ENCODE data around the gene ZBED2.

ZBED2 gene

DNA sequence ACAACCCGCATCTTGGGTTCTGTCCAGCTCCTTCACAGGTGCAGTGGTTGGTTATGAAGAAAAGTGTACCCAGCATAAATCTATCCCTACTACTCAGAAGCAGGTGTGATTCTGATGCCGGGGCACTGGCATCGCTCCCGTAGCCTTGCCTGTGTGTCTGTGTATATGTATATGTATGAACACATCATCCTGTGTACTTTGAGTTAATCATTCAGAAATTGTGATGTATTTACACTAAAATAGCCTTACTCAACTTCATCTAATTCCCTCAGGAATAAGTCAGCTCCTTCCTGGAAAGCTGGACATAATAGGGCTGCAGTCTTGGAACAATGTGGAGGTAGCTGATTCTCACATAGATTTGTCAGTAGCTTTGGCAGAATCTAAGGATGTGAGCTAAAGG lies 6.7 kb upstream of the ZBED2 start:
- DNase-seq = no peak

DNA sequence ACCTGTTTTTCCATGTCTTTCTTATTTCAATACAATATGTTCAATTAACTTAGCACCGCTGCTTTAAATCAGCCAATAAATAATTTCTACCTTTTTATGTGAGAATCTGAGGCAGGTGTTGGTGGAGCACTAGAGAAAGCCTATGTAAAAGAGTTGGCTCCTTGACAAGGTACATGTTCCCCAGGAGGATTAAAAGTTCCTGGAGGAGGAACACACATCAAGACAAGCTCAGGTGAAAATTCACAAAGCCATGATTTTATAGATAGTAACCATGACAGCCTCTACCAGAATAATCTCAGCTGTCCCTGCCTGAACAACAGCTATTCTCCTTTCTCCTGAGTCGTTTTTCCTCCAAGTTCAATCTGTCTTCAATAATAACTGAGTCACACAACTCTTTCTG lies 3.4 kb upstream of the ZBED2 start:
- DNase-seq = no peak

DNA sequence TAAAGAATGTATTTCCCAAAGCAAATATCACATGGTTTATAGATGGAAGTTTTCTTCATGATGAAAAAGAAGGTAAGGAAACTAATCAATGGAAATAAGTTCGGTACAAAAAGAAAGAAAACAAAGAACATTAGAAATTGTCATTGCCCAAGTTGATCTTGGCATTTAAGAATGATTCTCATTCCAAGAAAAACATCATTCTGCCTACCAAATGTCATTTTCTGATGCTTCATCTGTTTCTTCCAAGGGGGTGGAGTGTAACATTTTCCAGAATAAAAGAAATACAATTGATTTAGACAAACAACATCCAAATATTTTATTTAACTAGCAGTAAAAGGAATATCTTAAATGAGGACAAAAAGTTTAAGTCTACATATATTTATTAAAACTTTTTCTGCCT lies 3.0 kb upstream of the ZBED2 start:
- DNase-seq = no peak

DNA sequence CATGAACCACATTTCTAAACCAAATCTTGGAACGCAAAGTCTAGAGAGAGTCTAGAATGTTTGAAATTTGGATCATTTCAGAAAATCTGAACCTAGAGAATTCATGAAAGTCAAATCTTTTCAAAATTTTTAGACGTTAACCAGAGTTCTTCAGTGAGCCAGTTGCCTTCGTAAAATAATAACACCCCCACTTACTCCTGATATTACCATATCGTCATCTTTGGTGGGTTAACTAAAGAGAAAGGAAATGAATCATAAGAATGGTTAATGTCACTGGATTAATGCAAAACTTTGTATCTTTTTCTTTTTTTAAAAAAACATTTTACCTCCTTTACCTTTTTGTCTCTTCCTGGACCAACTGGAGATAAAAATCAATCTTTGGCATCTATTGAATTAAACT lies 1.2 kb upstream of the ZBED2 start:
- no peak for DNase-seq

DNA sequence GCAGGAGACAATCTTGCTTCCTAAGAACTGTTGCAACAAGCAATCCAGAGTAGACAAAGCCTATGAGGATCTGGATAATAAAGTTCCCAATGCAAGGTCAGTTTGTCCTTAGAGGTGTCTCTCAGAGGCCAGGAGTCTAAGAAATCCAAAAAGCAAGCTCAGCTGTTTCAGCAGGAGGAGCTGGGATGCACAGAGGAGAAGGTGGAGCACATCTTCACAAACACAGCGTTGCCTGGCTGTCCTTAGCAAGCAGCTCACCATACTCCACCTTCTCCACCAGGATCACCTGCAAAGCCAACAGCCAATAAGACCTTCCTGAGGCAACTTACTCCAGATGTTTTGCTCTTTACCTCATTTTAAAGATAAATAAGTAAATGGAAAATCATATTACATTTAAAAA lies 365 bp downstream of the ZBED2 start:
- DNase-seq = no peak

DNA sequence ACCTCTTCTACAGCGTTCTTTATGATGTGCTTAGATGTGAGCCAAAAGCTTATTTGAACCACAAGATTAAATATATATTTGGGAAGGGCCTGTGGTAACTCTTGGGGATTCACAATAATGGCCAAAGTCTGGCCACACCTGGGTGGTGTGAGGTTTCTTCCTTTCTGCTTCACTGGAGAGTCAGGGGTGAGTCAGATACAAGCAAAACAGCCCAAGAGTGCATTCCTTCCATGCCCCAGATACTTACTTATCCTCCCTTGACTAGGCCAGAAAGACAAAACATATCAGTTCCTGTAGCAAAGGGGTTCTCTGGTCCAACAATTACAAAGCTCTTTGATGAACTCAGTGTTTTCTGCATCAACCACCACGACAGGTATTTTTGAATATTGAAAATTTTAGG lies 941 bp downstream of the ZBED2 start:
- no peak for DNase-seq

DNA sequence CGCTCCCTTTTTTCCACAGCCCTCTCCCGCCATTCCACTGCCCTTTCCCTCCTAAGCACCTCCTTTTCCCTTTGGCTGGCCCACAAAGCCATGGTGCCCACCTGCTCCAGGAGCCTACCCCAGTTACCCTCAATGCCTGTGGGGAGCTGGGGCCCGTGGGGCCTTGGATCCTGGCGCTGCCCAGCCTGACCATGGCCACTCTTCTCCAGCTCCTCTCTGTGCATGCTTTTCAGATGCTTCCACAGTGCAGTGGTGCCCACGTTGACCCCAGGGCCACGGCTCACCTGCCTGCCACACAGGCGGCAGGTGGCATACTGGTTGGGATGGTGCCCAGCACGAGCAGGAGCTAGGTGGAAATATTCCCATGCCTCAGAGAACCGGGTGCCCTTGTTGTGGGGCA lies 1.5 kb downstream of the ZBED2 start:
- no peak for DNase-seq

DNA sequence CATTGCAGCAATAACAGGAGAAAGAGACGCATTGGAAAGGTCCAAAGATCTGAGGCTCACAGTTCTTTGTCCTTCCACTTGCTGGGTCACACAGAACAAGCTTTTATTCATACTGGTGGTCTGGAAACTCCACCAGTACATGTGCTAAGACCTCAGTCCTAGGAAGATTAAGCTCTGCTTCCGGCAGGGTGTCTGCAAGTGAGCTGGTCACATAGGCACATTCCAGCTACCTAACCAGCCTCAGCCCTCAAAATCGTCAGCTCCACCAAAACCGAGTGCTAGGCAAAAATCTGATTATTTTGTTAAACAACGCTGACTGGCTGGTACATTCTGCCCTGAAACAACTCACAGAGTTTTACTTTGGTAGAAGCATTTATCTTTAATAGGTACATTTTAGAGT lies 2.2 kb downstream of the ZBED2 start:
- no peak for DNase-seq

DNA sequence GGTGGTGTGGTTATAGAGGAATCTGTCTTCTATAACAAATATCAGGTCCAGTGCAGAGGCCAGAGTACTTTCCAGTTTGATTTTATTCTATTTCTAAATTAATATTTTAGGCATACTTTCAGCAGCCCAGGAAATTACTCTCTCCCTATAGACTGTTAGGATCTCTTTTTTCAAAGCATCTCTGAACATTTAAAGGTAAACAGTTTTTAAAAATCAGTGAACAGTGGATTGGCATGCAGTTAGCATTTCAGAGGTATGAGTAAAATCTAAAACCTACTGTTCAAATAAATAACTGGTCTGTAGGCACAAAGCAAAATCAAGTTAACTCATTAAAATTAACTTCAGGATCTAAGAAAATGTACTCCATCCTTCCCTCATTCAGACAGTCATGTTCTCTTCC lies 3.0 kb downstream of the ZBED2 start:
- no peak for DNase-seq

DNA sequence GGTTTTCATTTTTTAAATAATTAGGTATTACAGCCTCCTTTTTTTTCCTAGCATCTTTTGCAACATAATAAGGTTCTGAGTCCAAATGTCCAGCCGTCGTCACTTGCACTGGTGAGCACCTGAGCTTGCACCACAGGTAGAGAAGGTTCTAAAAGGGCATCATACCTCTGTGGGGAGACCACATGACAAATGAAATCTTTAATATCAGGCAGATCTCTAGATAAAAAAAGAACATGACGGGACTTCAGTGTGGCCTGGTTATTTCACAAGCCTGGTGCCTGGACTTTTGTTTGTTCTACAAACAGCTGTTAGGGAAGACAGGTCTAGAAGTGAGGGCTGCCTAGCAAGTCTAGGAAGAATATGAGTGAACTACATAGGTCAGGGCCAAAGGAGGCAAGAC lies 3.6 kb downstream of the ZBED2 start:
- DNase-seq = no peak

DNA sequence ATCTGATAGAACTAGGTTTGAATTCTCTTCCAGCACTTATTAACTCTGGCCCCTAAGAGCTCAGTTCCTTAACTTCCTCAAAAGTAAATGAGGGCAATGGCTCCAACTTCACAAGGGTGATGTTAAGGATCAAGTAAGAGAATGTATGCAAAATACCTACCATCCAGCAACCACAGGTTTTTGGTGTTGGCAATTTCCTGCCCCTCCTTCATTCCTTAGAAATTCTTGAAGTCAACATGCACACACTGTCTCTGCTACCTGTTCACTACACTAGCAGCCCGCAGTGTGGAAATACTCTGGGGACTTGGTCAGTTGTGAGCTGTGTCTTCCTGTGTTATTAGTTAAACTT lies 5.0 kb downstream of the ZBED2 start:
- no peak for DNase-seq

DNA sequence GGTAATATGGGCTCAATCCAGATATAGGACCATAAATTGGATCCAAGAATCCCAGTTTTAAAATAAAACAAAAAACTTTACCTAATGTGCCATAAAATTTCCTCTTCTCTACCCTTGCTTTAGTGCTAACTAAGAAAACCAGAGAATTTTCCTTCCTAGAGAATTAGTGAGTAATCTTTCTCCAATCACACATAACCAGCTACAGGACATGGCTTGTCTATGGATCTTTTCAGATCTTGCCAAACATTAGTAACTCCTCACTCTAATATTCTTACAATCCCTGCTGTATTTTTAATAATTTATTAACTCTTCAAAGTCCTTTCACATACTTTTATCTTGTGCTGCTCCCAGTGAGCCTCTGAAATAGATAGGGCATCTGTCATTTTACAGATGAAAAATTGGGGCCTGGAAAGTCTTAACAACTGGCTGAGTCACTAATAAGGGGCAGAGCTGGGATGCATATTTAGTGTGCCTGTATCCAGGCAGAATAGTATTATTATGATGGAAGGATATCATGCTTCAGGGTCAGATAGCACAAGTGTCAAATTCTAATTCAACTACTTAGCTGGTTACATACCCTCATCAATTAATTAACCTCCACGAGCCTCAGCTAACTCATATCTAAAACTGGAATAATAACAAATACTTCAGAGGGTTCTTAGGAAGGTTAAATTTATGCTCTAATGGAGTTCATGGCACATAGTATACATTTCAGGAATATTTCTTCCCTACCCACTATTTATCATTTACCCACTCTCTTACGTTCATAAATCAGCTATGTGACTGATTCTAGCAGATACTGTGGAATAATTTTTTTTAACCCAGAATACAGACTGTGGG lies 5.6 kb downstream of the ZBED2 start:
- no peak for DNase-seq

DNA sequence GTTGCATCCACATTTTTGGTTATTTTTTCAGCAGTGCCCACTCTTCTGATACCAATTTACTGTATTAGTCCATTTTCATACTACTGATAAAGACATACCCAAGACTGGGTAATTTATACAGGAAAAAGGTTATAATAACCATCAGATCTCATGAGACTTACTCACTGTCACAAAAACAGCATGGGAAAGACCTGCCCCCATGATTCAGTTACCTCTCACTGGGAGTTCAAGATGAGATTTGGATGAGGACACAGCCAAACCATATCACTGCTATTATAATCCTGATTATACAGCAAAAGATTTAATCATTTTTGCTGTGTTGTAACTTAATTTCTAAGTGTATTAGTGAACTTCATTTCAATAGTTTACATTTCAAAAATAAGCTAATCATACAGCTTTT lies 6.6 kb downstream of the ZBED2 start:
- no peak for DNase-seq

DNA sequence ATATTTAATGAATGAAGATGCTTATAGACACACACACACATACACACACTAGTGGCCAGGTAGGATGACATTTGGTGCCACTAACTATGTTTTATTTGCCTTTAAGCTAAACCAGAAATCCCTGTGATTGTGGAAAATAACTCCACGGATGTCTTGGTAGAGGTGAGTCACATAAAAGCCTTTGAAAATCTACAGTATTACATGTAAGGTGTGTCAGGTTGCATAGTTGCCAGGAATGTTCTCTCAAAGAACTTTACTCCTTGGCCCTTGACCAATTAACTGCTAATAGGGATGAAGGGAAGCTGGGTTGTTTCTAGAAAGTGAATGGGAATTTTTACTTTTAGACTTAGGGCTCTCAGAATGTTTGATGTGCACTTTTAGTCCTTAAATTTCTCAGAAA lies 9.9 kb downstream of the ZBED2 start:
- DNase-seq = no peak

DNA sequence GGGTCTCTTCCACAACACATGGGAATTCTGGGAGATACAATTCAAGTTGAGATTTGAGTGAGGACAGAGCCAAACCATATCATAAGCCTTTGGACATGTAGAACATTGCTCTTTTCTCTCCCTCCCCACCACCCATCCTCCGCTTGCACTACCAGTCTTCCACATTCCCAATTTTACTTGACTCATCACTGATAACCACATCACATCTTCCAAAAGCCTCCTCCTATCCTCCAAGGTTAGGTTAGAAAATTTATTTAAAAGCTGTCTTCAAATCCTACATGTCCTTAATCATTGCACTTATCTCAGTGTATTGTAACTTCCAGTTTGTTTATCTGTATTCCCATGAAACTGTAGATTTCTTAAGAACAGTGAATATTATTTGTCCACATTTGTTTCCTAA lies 10.4 kb downstream of the ZBED2 start:
- no peak for DNase-seq

DNA sequence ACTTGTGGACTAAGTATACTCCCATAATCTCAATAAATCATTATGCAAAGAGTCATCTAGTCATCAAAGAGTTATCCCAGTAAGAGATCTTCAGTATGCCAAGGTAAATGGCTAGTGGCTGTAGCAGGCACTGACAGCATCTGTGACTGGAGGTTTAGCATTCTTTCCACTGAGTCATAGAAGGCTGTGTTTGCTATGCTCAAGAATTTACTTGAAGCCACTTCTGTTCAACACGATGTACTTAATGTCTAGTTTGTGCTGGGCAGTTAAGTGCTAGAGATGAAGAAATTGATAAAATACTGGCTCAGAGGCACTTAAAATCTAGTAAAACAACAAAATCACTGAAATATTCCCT lies 13.0 kb downstream of the ZBED2 start:
- no peak for DNase-seq

DNA sequence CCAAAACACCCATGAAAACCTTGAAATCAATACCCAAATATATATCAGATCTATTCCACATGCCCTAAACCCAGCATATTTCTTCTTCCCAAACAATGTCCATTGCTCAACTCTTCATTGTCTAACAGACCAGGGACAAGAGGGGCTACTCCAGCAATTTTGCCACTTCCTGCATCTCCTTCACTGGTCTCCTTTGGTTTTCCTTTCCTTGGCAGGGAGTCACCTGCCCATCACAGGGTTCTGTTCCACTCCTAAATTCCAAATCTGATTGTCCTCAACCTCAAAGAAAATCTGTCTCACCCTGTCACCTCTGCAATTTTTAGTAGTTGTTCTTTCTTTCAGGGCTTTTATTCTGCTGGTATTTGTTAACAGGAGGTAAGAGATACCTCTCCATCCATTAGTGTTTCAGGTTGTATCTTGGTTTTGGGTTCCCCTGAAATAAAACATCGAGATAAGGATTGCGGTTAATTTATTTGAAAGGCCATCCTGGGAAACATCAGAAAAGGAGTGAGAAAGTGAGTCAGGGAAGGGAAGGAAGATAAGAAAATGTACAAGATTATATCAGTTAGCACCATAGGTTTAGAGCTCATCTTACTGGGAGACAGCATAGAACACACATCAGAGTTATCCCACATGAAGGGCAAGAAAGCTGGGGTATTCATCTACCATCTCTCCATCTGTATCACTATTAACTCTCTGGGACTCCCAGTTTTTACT lies 13.6 kb downstream of the ZBED2 start:
- no peak for DNase-seq

DNA sequence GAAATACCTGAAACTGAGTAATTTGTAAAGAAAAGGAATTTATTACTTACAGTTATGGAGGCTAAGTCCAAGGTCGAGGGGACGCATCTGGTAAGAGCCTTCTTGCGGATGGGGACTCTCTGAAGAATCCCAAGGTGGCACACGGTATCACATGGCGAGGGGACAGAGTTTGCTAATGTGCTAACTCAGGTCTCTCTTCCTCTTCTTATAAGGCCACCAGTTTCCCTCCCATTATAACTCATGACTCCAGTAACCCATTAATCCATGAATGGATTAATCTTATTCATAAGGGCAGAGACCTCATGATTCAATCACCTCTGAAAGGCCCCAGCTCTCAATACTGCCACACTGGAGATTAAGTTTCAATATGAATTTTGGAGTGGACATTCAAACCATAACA lies 15.7 kb downstream of the ZBED2 start:
- no peak for DNase-seq

DNA sequence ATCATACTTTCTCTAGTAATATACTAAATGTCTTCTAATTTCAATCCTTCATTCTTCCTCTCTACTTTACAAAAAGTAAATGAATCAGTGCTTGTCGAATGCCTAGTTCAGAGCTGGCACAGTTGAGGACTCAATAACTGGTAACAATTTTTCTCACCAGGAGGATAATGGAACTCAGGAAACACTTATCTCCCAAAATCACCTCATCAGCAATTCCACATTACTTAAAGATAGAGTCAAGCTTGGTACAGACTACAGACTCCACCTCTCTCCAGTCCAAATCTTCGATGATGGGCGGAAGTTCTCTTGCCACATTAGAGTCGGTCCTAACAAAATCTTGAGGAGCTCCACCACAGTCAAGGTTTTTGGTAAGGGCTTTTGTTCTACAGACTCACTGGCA lies 16.3 kb downstream of the ZBED2 start:
- DNase-seq = no peak

DNA sequence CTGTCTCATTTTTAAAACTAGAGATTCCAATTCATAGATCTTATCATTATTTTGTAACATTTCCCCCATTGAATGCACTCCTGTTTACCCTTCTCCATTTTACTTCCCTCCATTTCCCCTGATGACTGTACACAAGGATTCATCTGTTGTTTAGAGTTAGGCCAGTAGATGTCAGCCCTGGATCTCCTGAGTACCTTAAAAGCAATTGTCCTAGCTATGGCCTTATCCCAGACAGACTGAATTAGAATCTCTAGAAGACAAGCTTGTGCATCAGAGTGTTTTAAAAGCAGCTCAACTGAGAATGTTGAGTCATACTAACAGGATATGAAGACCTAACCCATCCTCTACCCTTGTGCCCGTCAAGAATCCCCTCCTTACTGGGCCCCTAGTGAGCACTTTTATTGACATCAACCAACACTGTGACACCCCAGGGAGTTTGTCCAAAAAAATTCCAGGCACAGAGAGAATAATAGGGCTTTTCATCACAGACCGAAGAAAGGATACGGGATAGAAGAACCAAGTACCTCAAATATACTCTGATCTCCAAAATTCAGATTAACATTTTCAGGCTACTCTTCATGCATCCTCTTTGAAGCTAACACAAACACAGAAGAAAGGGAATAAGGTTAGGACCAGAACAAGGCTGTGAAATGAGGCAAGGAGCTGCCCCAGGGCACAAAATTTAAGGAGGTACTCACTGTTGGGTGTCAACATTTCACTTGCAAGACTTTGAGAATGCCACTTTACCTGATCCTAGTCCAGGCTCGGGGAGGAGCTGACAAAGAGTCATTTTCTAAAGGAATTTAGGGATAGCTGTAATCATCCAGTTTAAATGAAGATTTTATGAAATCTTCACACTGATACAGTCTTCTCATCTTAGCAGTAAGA lies 17.1 kb downstream of the ZBED2 start:
- no peak for DNase-seq

DNA sequence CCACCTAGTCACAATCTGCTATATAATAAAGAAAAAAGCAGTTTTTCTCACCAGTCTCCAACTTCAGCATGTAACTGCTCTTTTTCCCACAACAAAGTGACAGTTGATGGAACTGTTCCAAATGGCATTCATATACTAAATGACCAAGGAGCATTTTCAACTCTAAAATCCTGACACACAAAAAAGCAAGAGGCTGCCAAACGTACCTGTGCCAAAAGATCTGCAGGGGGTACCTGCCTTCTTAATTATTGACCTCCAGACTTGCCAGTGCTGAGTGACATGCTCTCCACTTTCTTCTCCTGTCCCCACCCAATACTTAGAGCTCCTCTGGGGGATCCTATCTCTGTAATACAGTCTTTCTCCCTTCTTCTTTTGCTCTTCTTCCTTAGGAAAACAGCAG lies 18.0 kb downstream of the ZBED2 start:
- no peak for DNase-seq

DNA sequence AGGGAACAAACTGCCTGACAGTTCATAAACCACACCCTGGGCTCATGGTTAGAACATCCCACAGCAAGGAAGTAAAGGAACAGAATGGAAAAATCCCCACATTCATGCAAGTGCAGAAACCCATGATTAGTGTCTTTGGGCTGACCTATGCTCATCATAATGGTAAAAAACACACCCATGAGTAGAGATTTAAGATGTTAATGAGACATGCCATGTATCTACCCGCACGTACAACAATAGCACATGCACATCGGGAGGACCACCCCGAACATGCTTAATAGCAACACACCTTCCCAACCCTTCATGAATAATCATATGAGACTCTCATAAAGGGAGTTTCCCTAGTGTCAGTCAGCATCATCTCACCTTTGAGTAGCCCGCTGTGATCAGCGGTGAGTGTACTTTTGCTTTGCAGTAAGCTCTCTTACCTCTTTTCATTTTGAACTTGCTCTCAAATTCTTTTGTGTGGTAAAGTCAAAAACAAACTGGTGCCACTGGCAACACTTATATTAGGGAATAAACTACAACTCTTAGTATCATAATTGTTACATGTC lies 23.2 kb downstream of the ZBED2 start:
- no peak for DNase-seq

DNA sequence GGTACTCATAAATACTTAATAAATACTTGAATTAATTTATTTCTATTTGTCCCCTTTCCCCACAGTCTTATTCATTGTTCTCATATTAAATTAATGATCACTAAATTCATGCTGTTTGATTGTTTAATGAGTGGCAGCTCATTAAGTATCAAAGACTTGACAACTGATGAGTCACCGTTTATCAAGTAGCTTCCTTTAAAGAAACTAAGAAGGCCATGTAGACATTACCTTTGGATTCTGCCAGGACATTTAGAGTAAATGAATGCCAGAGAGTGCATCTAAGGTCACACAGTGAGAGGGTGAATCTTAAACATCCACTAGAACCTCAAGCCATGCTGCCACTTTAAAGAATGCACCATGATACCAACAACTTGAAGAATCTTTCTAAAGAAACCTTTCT lies 23.9 kb downstream of the ZBED2 start:
- no peak for DNase-seq
